Activated T-cell treated with anti-CD3 and anti-CD28 coated beads, Interleukin-2, amount 50 U/mL, for 48 hours (primary cell): ENCODE data around the gene KCNQ2.

Experiments used
- DNase-seq, 2 experiments: peaks; one replicate each; pipeline ENCODE4 v3.0.0-alpha.2; 2020

Gene KCNQ2

GRCh38 chr20:63365601-63366389, 106.7 kb downstream of the KCNQ2 start:
- DNase-seq: no peak

GRCh38 chr20:63364801-63365585, 107.5 kb downstream of the KCNQ2 start:
- DNase-seq: no peak

- no peak for DNase-seq
Measured at GRCh38 chr20:63363981-63364561, 108.4 kb downstream of the KCNQ2 start.

GRCh38 chr20:63363013-63363957, 109.2 kb downstream of the KCNQ2 start:
- no peak for DNase-seq

GRCh38 chr20:63362436-63363009, 109.9 kb downstream of the KCNQ2 start:
- no peak for DNase-seq

- peak in 1 of 2 experiments; percentile 27 for DNase-seq
Measured at GRCh38 chr20:63361519-63362435, 110.7 kb downstream of the KCNQ2 start.

GRCh38 chr20:63360850-63361518, 111.5 kb downstream of the KCNQ2 start, which contains the start of gene CHRNA4:
Gene CHRNA4 (minus strand): TSS chr20:63361349. CDS start chr20:63361165, 184 bp downstream.
- no peak for DNase-seq

- no peak for DNase-seq
Measured at GRCh38 chr20:63359937-63360849, 112.3 kb downstream of the KCNQ2 start.

GRCh38 chr20:63359164-63359934, 113.1 kb downstream of the KCNQ2 start:
- DNase-seq: no peak

GRCh38 chr20:63357921-63358905, 114.2 kb downstream of the KCNQ2 start:
- no peak for DNase-seq

GRCh38 chr20:63356931-63357879, 115.2 kb downstream of the KCNQ2 start:
- DNase-seq: no peak

- DNase-seq: no peak
Measured at GRCh38 chr20:63356511-63356910, 115.9 kb downstream of the KCNQ2 start.

- no peak for DNase-seq
Measured at GRCh38 chr20:63355781-63356295, 116.6 kb downstream of the KCNQ2 start.

GRCh38 chr20:63354636-63355350, 117.7 kb downstream of the KCNQ2 start:
- no peak for DNase-seq

- no peak for DNase-seq
Measured at GRCh38 chr20:63352811-63353221, 119.6 kb downstream of the KCNQ2 start.
